ENCODE data around the gene CCDC148. TPM values are rescaled to one million over a fixed set of nuclear protein-coding genes. Genes with fewer than 3 reads are reported as not detected.
"Not testable (repeated sequence)": the region's sequence is repeated elsewhere in the genome, so short reads cannot be mapped to it uniquely, and the experiment has no call there.

Gene CCDC148
- total and polyA plus RNA-seq, 2 donors (not counting 3 experiments of a cell fraction or from before 2014, with no cell fraction given) = 0.04 to 0.69 TPM

- no peaks in the 10 kb centered on the region for H4K20me1 ChIP-seq (replicated peaks; ENCODE audit: control insufficient read depth, extremely low read depth, insufficient read depth, low read length)
- H3K36me3 ChIP-seq (ENCODE audit: control insufficient read depth in 2 of 2, extremely low read depth in 1 of 2, insufficient read depth in 2 of 2, low read length in 2 of 2) = no peaks in the 10 kb centered on the region
- no peak overlapping the region for H3K4me3 ChIP-seq (replicated peaks in 1 of 3; ENCODE audit: insufficient read depth in 1 of 3, low read depth in 1 of 3, low read length in 3 of 3)
- intact Hi-C loops (cut with micrococcal nuclease) (no loop called here), dilution Hi-C loops (cut with MboI; ENCODE audit: extremely low pct_ligation_motif_present, low sequenced_read_pairs) (no loop called here)
- no peaks in the 10 kb centered on the region for H3K9me1 ChIP-seq (replicated peaks; ENCODE audit: control insufficient read depth, extremely low read depth, insufficient read depth, low read length)
- no peaks in the 10 kb centered on the region for H3K27me3 ChIP-seq (ENCODE audit: control insufficient read depth in 2 of 2, insufficient read depth in 2 of 2, low read length in 2 of 2)
- no peak overlapping the region for H3K4me2 ChIP-seq (ENCODE audit: insufficient read depth, low read length)
- H2AFZ ChIP-seq (ENCODE audit: low read depth, low read length) = no peak overlapping the region
- ChIA-PET POLR2A (no interaction called here), CTCF (no interaction called here)
- H3K4me1 ChIP-seq (ENCODE audit: control insufficient read depth, extremely low read depth, insufficient read depth, low read length) = no peaks in the 10 kb centered on the region
- no peak overlapping the region for H3K9ac ChIP-seq (replicated peaks; ENCODE audit: extremely low read depth, insufficient read depth, low read length)
- BruUV-seq (replicated peaks) = no TSS peak
- H3K79me2 ChIP-seq (ENCODE audit: control insufficient read depth, insufficient read depth, low read length) = no peaks in the 10 kb centered on the region
- no peak overlapping the region for H3K27ac ChIP-seq (ENCODE audit: insufficient read depth, low read depth, low read length)
- FAIRE-seq = no peak
- TF ChIP-seq JUN (IDR thresholded peaks at IDR 0.05; ENCODE audit: borderline replicate concordance, insufficient read depth, insufficient read length, low read depth) (no peak), EZH2 (IDR thresholded peaks at IDR 0.05; ENCODE audit: borderline replicate concordance, low read depth, low read length, severe bottlenecking) (no peak), POLR2A (IDR thresholded peaks at IDR 0.05; ENCODE audit: low read depth, low read length) (no peak), FOS (IDR thresholded peaks at IDR 0.05; ENCODE audit: borderline replicate concordance, insufficient read depth, low read length) (no peak), MYC (IDR thresholded peaks at IDR 0.05; ENCODE audit: low read depth, low read length) (no peak), CTCF (IDR thresholded peaks at IDR 0.05; ENCODE audit: extremely low read depth in 1 of 2, insufficient read depth in 1 of 2, low read depth in 1 of 2, low read length in 2 of 2) (no peak), POLR2AphosphoS5 (IDR thresholded peaks at IDR 0.05; ENCODE audit: insufficient read depth, low read depth, low read length) (no peak), GATA2 (IDR thresholded peaks at IDR 0.05; ENCODE audit: insufficient read depth, insufficient read length, low read depth, low read length) (no peak), MAX (IDR thresholded peaks at IDR 0.05; ENCODE audit: insufficient read depth, insufficient read length) (no peak)
- H3K9me3 ChIP-seq (replicated peaks; ENCODE audit: control insufficient read depth, insufficient read depth, low read length) = no peaks in the 10 kb centered on the region
- DNase-seq (ENCODE audit: low read depth, low spot score) = no peak
Measured at GRCh38 chr2:158357122-158357521, 99.4 kb downstream of the CCDC148 start.

DNA sequence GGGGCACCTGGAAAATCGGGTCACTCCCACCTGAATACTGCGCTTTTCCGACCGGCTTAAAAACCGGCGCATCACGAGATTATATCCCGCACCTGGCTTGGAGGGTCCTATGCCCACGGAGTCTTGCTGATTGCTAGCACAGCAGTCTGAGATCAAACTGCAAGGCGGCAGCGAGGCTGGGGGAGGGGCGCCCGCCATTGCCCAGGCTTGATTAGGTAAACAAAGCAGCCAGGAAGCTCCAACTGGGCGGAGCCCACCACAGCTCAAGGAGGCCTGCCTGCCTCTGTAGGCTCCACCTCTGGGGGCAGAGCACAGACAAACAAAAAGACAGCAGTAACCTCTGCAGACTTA, 105.1 kb downstream of the CCDC148 start:
- H2AFZ ChIP-seq (ENCODE audit: low read depth, low read length); BruUV-seq (replicated peaks); intact Hi-C loops (cut with micrococcal nuclease); H3K27me3 ChIP-seq (ENCODE audit: control insufficient read depth in 2 of 2, insufficient read depth in 2 of 2, low read length in 2 of 2); H3K4me1 ChIP-seq (ENCODE audit: control insufficient read depth, extremely low read depth, insufficient read depth, low read length); H3K9me1 ChIP-seq (replicated peaks; ENCODE audit: control insufficient read depth, extremely low read depth, insufficient read depth, low read length); H3K9me3 ChIP-seq (replicated peaks; ENCODE audit: control insufficient read depth, insufficient read depth, low read length); dilution Hi-C loops (cut with MboI; ENCODE audit: extremely low pct_ligation_motif_present, low sequenced_read_pairs); H3K27ac ChIP-seq (ENCODE audit: insufficient read depth, low read depth, low read length); H3K4me3 ChIP-seq (replicated peaks in 1 of 3; ENCODE audit: insufficient read depth in 1 of 3, low read depth in 1 of 3, low read length in 3 of 3); H3K36me3 ChIP-seq (ENCODE audit: control insufficient read depth in 2 of 2, extremely low read depth in 1 of 2, insufficient read depth in 2 of 2, low read length in 2 of 2); POLR2A ChIA-PET; FAIRE-seq; DNase-seq (ENCODE audit: low read depth, low spot score); H3K79me2 ChIP-seq (ENCODE audit: control insufficient read depth, insufficient read depth, low read length); H3K9ac ChIP-seq (replicated peaks; ENCODE audit: extremely low read depth, insufficient read depth, low read length); CTCF ChIA-PET; H4K20me1 ChIP-seq (replicated peaks; ENCODE audit: control insufficient read depth, extremely low read depth, insufficient read depth, low read length); H3K4me2 ChIP-seq (ENCODE audit: insufficient read depth, low read length): not testable (repeated sequence)

DNA sequence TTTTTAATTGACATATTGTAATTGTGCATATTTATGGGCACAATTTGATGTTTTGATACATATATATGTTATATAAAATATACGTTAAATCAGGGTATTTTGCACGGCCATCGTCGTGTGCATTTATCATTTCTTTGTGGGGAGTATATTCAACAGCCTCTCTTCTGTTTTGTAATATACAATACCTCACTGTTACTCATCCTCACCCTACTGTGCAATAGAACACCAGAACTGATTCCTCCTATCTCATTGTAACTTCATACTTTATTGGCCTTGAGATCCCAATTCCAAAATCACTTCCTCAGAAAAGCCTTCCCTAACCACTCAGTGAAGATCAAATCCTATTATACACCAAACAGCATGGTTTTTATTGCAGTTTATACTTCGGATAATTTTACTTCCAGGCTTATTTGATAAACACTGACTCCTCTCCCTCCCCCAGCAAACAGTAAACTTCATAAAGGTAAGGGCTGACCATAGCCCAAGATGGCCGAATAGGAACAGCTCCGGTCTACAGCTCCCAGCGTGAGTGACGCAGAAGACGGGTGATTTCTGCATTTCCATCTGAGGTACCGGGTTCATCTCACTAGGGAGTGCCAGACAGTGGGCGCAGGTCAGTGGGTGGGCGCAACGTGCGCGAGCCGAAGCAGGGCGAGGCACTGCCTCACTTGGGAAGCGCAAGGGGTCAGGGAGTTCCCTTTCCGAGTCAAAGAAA, 105.6 kb downstream of the CCDC148 start:
- H3K36me3 ChIP-seq (ENCODE audit: control insufficient read depth in 2 of 2, extremely low read depth in 1 of 2, insufficient read depth in 2 of 2, low read length in 2 of 2); H3K9me1 ChIP-seq (replicated peaks; ENCODE audit: control insufficient read depth, extremely low read depth, insufficient read depth, low read length); BruUV-seq (replicated peaks); H4K20me1 ChIP-seq (replicated peaks; ENCODE audit: control insufficient read depth, extremely low read depth, insufficient read depth, low read length); H3K9ac ChIP-seq (replicated peaks; ENCODE audit: extremely low read depth, insufficient read depth, low read length); H2AFZ ChIP-seq (ENCODE audit: low read depth, low read length); intact Hi-C loops (cut with micrococcal nuclease); H3K79me2 ChIP-seq (ENCODE audit: control insufficient read depth, insufficient read depth, low read length); H3K4me1 ChIP-seq (ENCODE audit: control insufficient read depth, extremely low read depth, insufficient read depth, low read length); POLR2A ChIA-PET; H3K27ac ChIP-seq (ENCODE audit: insufficient read depth, low read depth, low read length); H3K4me2 ChIP-seq (ENCODE audit: insufficient read depth, low read length); FAIRE-seq; H3K4me3 ChIP-seq (replicated peaks in 1 of 3; ENCODE audit: insufficient read depth in 1 of 3, low read depth in 1 of 3, low read length in 3 of 3); CTCF ChIA-PET; DNase-seq (ENCODE audit: low read depth, low spot score); H3K27me3 ChIP-seq (ENCODE audit: control insufficient read depth in 2 of 2, insufficient read depth in 2 of 2, low read length in 2 of 2); H3K9me3 ChIP-seq (replicated peaks; ENCODE audit: control insufficient read depth, insufficient read depth, low read length); dilution Hi-C loops (cut with MboI; ENCODE audit: extremely low pct_ligation_motif_present, low sequenced_read_pairs): not testable (repeated sequence)

Data from endothelial cell of umbilical vein (primary cell).